ENCODE results near the gene NT5C1A. TPM values are rescaled to one million over a fixed set of nuclear protein-coding genes. Genes with fewer than 3 reads are reported as not detected.

Gene NT5C1A
- under 1 TPM in 1 of 2 experiments, not detected in 1; 0.21 TPM for total RNA-seq

DNA sequence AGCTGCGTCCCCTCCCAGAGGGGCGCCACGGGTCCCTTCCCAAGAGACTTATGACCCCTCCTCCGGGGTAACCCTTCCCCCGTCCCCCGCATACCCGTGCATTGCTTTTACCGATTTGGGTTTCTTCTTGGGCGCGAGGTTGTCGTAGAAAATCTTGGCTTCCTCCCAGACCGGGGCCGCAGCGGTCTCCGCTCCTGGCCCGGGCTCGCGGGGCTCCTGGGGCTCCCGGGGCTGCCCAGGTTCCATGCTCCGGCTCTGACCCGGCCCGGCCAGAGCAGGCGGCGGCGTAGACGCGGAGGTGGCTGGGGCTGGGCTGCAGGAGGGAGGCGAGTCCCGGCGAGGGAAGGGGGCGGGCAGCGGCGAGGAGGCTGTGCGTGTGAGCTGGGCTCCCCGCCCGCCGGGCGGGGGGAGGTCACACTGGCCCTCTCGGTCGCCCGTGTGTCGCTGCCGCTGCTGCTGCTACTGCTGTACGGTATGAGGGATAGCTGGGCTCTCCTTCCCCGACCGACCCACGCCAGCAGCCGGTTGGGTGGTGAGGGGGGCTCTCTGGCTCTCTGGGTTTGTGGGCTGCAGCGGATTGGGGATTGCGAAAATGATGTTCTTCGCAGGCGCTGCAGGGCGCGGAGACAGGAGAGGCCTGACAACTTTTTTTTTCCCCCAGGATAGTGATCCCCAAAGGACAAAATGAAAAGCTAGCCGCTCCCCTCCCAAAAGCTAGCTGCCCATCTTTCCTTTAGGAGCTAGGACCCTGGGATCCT, at the start of gene NT5C1A:
Gene NT5C1A (minus strand): TSS at position 315 of the 758 bp plus-strand sequence. CDS start 69 bp downstream, at position 246.
- ChIA-PET POLR2A (interaction anchor here (1.3 kb wide), 1 partner anchor 20 kb away, joined by 3 read pairs; the partner anchor contains the start of gene HPCAL4), CTCF (interaction anchor here (0.5 to 10.9 kb wide), 16 partner anchors 8 to 1383 kb away, joined by 3 to 177 read pairs (median 4); partner anchors contain the start of gene HPCAL4)
- peaks cover 13% of the 10 kb centered on the region for H3K4me1 Mint-ChIP-seq
- intact Hi-C loops (cut with DNase I, micrococcal nuclease) = loop anchor here in 1 of 2 experiments (1.0 kb wide), 1 partner anchor 48 kb away; no protein-coding TSS in a partner anchor
- peak; percentile 48 for ATAC-seq
- peak within 1 kb of the TSS; percentile 31 for H3K4me3 Mint-ChIP-seq
- no peak within 1 kb of the TSS for H3K27ac Mint-ChIP-seq
- no peaks in the 10 kb centered on the region for H3K36me3 Mint-ChIP-seq (ENCODE audit: low read depth)
- no peaks in the 10 kb centered on the region for H3K9me3 Mint-ChIP-seq (ENCODE audit: low read depth)
- peaks cover 28% of the 10 kb centered on the region for H3K27me3 Mint-ChIP-seq
- DNase-seq = peak; percentile 58

- H3K4me1 Mint-ChIP-seq = no peaks in the 10 kb centered on the region
- ATAC-seq (no peak), DNase-seq (no peak)
- H3K4me3 Mint-ChIP-seq = no peak overlapping the region
- H3K27ac Mint-ChIP-seq = no peak overlapping the region
- no peaks in the 10 kb centered on the region for H3K36me3 Mint-ChIP-seq (ENCODE audit: low read depth)
- ChIA-PET POLR2A (no interaction called here), CTCF (interaction anchor here (0.7 to 0.9 kb wide), 2 partner anchors 10 to 47 kb away, joined by 3 read pairs; no protein-coding TSS in a partner anchor)
- no peaks in the 10 kb centered on the region for H3K9me3 Mint-ChIP-seq (ENCODE audit: low read depth)
- H3K27me3 Mint-ChIP-seq = peaks cover 42% of the 10 kb centered on the region
- intact Hi-C loops (cut with DNase I, micrococcal nuclease) = loop anchor here (2.0 to 10.0 kb wide), 3 partner anchors 54 to 617 kb away; no protein-coding TSS in a partner anchor
These were observed 49.8 kb upstream of the NT5C1A start for GRCh38 chr1:39721664-39722063.

- H3K4me1 Mint-ChIP-seq = no peaks in the 10 kb centered on the region
- ATAC-seq (peak; percentile 73), DNase-seq (no peak)
- no peaks in the 10 kb centered on the region for H3K9me3 Mint-ChIP-seq (ENCODE audit: low read depth)
- no peaks in the 10 kb centered on the region for H3K36me3 Mint-ChIP-seq (ENCODE audit: low read depth)
- intact Hi-C loops (cut with DNase I, micrococcal nuclease) = loop anchor here (1.0 to 10.0 kb wide), 6 partner anchors 48 to 616 kb away; partner anchors contain the start of gene NT5C1A (in 1 of the 2)
- H3K27me3 Mint-ChIP-seq = peaks cover 38% of the 10 kb centered on the region
- no peak overlapping the region for H3K27ac Mint-ChIP-seq
- POLR2A ChIA-PET = interaction anchor here (0.7 kb wide), 1 partner anchor 152 kb away, joined by 4 read pairs; no protein-coding TSS in a partner anchor
- CTCF ChIA-PET = interaction anchor here (0.6 to 3.7 kb wide), 27 partner anchors 9 to 1377 kb away, joined by 3 to 29 read pairs (median 4); partner anchors contain the start of gene PPIE
- H3K4me3 Mint-ChIP-seq = no peak overlapping the region
These were observed 48.4 kb upstream of the NT5C1A start for GRCh38 chr1:39720094-39720999.

DNA sequence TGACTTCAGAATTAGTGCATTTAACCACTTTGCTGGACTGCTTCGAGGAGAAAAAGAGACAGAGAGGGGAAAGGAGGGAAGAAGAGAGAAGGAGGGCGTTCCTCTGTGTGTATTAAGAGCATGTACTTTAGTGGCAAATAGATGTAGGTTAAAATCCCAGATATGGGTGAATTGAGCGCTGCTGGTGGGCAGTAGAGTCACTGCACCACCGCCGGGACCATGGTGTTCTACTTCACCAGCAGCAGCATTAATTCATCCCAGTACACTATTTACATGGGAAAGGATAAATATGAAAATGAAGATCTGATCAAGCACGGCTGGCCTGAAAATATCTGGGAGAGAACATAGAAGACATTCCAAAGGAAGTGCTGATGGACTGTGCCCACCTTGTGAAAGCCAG, 45.9 kb upstream of the NT5C1A start:
- no peak overlapping the region for H3K4me3 Mint-ChIP-seq
- intact Hi-C loops (cut with DNase I, micrococcal nuclease) = no loop called here
- no peak overlapping the region for H3K27ac Mint-ChIP-seq
- ChIA-PET CTCF (interaction anchor here (0.6 to 3.7 kb wide), 5 partner anchors 9 to 112 kb away, joined by 3 to 29 read pairs (median 5); no protein-coding TSS in a partner anchor), POLR2A (no interaction called here)
- peaks cover 36% of the 10 kb centered on the region for H3K27me3 Mint-ChIP-seq
- DNase-seq = no peak
- no peaks in the 10 kb centered on the region for H3K36me3 Mint-ChIP-seq (ENCODE audit: low read depth)
- H3K9me3 Mint-ChIP-seq (ENCODE audit: low read depth) = no peaks in the 10 kb centered on the region
- no peaks in the 10 kb centered on the region for H3K4me1 Mint-ChIP-seq
- no peak for ATAC-seq

- no peak for ATAC-seq
These were observed 41.6 kb upstream of the NT5C1A start for GRCh38 chr1:39713557-39713956.

GRCh38 chr1:39711966-39712340, 40.0 kb upstream of the NT5C1A start:
- H3K27me3 Mint-ChIP-seq = peaks cover 30% of the 10 kb centered on the region
- intact Hi-C loops (cut with DNase I, micrococcal nuclease) = no loop called here
- CTCF ChIA-PET = interaction anchor here (0.7 to 2.0 kb wide), 8 partner anchors 8 to 127 kb away, joined by 3 to 5 read pairs (median 3); no protein-coding TSS in a partner anchor
- no peaks in the 10 kb centered on the region for H3K4me1 Mint-ChIP-seq
- DNase-seq (no peak), ATAC-seq (no peak)
- no peaks in the 10 kb centered on the region for H3K36me3 Mint-ChIP-seq (ENCODE audit: low read depth)
- H3K9me3 Mint-ChIP-seq (ENCODE audit: low read depth) = no peaks in the 10 kb centered on the region
- POLR2A ChIA-PET = no interaction called here
- no peak overlapping the region for H3K4me3 Mint-ChIP-seq
- no peak overlapping the region for H3K27ac Mint-ChIP-seq

More at GRCh38 chr1:39713557-39713956, 41.6 kb upstream of the NT5C1A start:
- no peaks in the 10 kb centered on the region for H3K9me3 Mint-ChIP-seq (ENCODE audit: low read depth)
- no peaks in the 10 kb centered on the region for H3K36me3 Mint-ChIP-seq (ENCODE audit: low read depth)
- no peak overlapping the region for H3K27ac Mint-ChIP-seq
- intact Hi-C loops (cut with DNase I, micrococcal nuclease) = no loop called here
- H3K27me3 Mint-ChIP-seq = peaks cover 43% of the 10 kb centered on the region
- no peak overlapping the region for H3K4me3 Mint-ChIP-seq
- ChIA-PET CTCF (interaction anchor here (1.0 to 2.8 kb wide), 9 partner anchors 16 to 108 kb away, joined by 3 to 18 read pairs (median 4); no protein-coding TSS in a partner anchor), POLR2A (no interaction called here)
- H3K4me1 Mint-ChIP-seq = no peaks in the 10 kb centered on the region
- DNase-seq = no peak

DNA sequence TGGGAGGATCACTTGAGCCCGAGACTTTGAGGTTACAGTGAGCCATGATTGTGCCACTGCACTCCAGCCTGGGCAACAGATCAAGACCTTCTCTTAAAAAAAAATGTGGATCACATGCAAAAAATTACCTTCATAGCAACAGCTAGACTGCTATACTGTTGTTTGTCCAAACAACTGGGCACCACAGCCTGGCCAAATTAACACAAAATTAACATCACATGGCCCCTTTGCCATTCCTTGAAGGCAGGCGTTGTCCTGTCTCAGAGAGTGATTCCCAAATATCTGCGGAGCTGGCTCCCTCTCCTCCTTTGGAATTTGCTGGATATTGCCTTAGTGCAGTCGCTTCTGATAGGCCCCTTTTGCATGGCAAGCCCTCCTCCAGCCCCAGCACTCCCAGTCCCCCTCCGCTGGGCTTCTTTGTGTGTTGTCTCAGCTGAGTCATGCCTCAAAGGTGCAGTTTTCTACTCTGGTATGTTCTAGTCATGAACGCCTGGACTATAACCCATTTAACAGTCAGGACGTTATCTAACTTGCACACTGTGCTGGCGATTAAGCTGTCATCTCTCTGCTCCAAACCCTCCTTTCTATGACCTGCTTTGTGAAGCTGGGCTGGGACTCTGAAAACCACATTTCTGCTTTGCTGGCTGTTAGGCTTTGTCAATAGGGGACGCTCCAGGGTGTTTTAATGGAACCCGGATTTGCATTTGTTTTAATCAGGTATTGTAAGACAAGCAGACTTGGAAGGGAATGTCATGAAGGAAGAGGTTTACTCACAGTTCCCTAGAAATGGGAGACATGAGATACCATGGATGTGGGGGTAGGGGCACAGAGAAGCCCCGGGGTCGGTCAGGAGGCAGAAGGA, 39.4 kb upstream of the NT5C1A start:
- no peaks in the 10 kb centered on the region for H3K9me3 Mint-ChIP-seq (ENCODE audit: low read depth)
- no peaks in the 10 kb centered on the region for H3K36me3 Mint-ChIP-seq (ENCODE audit: low read depth)
- no peak for DNase-seq
- peaks cover 24% of the 10 kb centered on the region for H3K27me3 Mint-ChIP-seq
- H3K27ac Mint-ChIP-seq = no peak overlapping the region
- POLR2A ChIA-PET = no interaction called here
- H3K4me3 Mint-ChIP-seq = no peak overlapping the region
- no peak for ATAC-seq
- intact Hi-C loops (cut with DNase I, micrococcal nuclease) = no loop called here
- CTCF ChIA-PET = interaction anchor here (0.6 to 1.8 kb wide), 7 partner anchors 9 to 860 kb away, joined by 3 to 5 read pairs (median 3); no protein-coding TSS in a partner anchor
- H3K4me1 Mint-ChIP-seq = no peaks in the 10 kb centered on the region

DNA sequence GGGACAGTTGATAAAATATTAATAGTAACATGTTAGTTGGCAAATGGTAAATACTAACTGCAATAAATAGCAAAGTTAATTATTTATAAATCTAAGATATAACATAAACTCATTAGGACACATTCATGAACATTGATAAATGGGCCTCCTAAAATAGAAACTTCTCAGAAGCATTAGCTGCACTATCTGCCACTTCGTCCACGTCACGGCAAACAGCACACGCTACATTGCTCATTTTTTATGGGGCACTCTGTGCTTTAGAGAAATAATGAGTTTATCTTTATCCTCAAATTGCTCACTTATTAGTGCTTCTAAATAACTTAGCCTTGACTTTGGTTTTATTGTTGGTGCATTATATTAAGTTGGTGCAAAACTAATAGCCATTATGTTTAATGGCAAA, 35.6 kb upstream of the NT5C1A start:
- POLR2A ChIA-PET = no interaction called here

DNA sequence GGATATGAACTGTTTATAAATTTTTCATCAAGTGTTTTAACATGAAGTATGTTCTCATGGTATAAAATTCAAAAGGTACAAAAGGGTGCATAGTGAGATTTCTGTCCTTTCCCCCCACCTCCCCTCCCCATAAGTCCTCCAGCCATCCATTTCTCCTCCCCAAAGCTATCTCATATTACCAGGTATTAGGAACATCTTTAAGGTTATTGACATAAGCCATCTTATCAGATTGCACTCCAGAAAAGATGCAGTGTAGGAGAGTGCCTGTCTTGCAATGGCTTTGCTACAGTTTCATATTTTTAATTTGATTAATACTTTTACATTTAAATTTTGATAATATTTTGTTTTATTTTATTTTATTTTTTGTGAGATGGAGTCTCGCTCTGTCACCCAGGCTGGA, 32.9 kb upstream of the NT5C1A start:
- H3K4me3 Mint-ChIP-seq = no peak overlapping the region
- DNase-seq = no peak
- no peak for ATAC-seq
- H3K27ac Mint-ChIP-seq = no peak overlapping the region
- no peaks in the 10 kb centered on the region for H3K4me1 Mint-ChIP-seq
- ChIA-PET POLR2A (interaction anchor here (0.6 kb wide), 1 partner anchor 105 kb away, joined by 7 read pairs; no protein-coding TSS in a partner anchor), CTCF (no interaction called here)
- H3K27me3 Mint-ChIP-seq = peaks cover 13% of the 10 kb centered on the region
- intact Hi-C loops (cut with DNase I, micrococcal nuclease) = no loop called here
- H3K9me3 Mint-ChIP-seq (ENCODE audit: low read depth) = no peaks in the 10 kb centered on the region
- no peaks in the 10 kb centered on the region for H3K36me3 Mint-ChIP-seq (ENCODE audit: low read depth)

More for the DNA sequence above, 35.6 kb upstream of the NT5C1A start:
- no peak overlapping the region for H3K4me3 Mint-ChIP-seq
- no peak for ATAC-seq
- no peaks in the 10 kb centered on the region for H3K4me1 Mint-ChIP-seq
- H3K9me3 Mint-ChIP-seq (ENCODE audit: low read depth) = no peaks in the 10 kb centered on the region
- intact Hi-C loops (cut with DNase I, micrococcal nuclease) = no loop called here
- H3K36me3 Mint-ChIP-seq (ENCODE audit: low read depth) = no peaks in the 10 kb centered on the region
- CTCF ChIA-PET = no interaction called here
- H3K27me3 Mint-ChIP-seq = peaks cover 12% of the 10 kb centered on the region
- H3K27ac Mint-ChIP-seq = no peak overlapping the region
- no peak for DNase-seq

DNA sequence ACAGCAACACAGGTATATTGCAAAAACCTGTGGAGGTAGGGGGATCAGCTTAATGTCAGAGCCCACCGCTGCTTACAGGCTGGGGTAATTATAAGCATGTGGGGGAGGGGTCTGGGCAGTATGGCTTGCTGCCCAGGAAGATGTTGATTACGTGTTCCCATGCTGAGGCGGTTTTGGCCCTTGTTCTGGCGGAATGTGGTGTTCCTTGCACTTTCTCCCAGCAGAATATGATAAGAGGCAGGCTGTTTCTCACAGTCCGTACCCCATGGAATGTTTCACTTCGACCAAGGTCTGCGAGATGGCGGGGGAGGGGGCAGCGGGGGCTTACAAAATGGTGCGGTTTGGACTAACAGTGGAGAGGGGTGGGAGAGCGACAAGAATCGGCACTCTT, 29.1 kb upstream of the NT5C1A start:
- Mint-ChIP-seq H3K27ac (no peak overlapping the region), H3K36me3 (ENCODE audit: low read depth) (no peaks in the 10 kb centered on the region), H3K9me3 (ENCODE audit: low read depth) (no peaks in the 10 kb centered on the region), H3K27me3 (peaks cover 11% of the 10 kb centered on the region), H3K4me3 (no peak overlapping the region), H3K4me1 (no peaks in the 10 kb centered on the region)
- no peak for ATAC-seq
- ChIA-PET CTCF (interaction anchor here (0.7 to 1.5 kb wide), 5 partner anchors 19 to 68 kb away, joined by 4 to 7 read pairs (median 5); partner anchors contain the start of gene PPIE), POLR2A (no interaction called here)
- no peak for DNase-seq
- intact Hi-C loops (cut with DNase I, micrococcal nuclease) = no loop called here

Measured in activated CD4-positive, alpha-beta T cell treated with anti-CD3 and anti-CD28 coated beads for 36 hours (primary cell).